Measurements from ENCODE around the gene NEGR1.

NEGR1 gene

GRCh38 chr1:72111662-72112061, 170.7 kb downstream of the NEGR1 start:
- DNase-seq, result no peak

GRCh38 chr1:72109916-72110315, 172.4 kb downstream of the NEGR1 start:
- no peak for DNase-seq

DNA sequence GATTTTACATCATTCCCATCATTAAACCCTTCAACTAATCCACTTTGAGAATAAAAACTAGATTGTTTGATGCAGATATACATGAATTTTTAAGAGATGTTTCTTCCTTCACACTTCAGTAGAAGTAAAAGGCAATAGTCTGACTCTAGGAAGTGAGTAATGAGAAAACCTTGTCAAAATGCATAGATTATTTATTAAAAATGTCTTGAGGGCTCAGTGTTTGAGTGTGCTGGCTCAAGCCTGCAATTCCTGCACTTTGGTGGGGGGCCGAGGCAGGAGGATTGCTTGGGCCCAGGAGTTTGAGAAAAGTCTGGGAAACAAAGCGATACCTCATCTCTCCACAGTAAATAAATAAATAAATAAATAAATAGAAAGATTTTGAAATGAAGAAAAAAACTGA, 177.1 kb downstream of the NEGR1 start:
- DNase-seq, result no peak

- DNase-seq, result no peak
These were observed 180.3 kb downstream of the NEGR1 start for GRCh38 chr1:72101840-72102632.

DNA sequence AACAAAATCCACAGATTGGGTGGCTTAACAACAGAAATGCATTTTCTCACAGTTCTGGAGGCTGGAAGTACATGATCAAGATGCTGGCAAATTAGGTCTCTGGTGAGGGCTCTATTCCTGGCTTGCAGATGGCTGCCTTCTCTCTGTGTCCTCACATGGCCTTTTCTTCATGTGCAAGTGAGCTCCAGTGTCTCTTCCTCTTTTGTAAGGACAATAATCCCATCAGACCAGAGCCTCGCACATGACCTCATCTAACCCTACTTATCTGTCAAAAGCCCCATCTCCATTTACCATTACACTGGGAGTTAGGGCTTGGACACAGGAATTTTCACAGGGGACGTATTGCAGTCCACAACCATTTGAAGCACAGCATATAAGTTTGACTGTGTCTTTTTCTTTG, 181.6 kb downstream of the NEGR1 start:
- DNase-seq, result no peak

DNA sequence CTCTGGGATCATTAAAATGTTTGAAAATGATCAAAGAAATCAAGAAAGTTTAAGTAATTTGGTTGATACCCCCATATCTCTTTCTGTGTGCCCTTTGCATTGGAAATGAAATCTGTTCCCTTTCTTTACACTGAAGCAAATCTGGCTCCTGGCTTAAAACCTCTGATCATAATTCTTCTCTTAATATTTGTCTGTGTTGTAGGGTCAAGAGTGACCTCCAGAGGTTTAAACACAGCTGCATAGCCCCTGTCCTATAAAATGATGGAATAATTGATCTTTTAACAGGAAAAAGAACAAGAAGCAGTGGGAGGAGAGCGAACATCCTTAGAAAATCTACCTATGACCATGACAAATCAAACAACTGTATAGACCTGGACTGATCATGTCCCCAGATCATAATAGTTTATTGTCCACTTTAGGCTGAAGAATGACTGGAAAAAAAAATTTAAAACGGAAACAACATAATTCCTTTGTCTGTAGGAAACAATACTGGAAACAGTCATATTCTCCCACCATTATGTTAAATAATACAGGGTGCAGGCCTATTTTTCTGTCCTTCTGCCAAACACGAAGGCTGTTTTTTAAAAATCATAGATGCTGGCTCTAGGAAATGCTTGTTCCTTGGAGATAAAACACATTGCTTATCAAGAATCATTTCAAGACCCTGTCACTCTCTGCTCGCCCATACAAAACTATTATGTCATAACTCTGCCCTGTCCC, 184.3 kb downstream of the NEGR1 start:
- DNase-seq, result no peak

DNA sequence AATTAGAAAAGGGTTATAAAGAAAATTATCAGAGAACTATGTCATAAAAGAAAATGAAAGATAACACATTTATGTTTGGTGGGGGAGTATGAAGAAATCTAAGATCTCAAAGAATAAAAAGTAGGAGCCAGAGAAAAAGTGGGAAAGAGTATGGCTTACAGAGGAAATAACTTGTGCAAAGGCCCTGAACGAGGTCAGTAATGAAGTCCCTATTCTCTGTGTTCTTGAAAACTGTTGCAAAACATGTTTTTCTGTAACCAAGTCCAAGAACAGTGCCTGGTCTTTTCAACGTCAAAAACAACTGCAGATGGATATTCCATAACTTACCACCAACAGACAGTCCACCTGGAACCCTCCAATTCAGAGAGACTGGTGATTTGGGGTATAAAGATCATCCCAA, 188.1 kb downstream of the NEGR1 start:
- DNase-seq, result no peak

DNA sequence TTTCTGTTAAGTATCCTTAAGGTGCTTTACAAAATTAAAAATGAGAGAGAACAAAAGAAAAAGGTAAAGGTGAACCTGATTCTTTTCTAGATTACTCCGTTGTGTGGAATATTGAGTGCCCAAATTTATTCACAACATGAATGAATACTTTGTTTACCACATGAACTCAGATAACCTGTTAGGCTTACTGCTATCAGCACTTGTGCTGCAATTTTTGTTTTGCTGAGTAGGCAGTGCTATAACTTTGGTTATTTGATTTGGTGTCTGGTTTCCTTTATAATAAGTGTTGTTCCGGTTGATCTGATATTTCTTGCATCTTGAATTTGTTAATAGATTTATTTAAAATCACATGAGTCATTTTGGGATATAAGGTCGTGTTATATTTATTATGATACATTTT, 195.9 kb downstream of the NEGR1 start:
- no peak for DNase-seq

GRCh38 chr1:72075425-72075824, 206.9 kb downstream of the NEGR1 start:
- DNase-seq, result no peak

GRCh38 chr1:72066431-72066830, 215.9 kb downstream of the NEGR1 start:
- DNase-seq, result no peak

GRCh38 chr1:72064196-72065075, 217.9 kb downstream of the NEGR1 start:
- no peak for DNase-seq

GRCh38 chr1:72063364-72064044, 218.8 kb downstream of the NEGR1 start:
- DNase-seq, result no peak

DNA sequence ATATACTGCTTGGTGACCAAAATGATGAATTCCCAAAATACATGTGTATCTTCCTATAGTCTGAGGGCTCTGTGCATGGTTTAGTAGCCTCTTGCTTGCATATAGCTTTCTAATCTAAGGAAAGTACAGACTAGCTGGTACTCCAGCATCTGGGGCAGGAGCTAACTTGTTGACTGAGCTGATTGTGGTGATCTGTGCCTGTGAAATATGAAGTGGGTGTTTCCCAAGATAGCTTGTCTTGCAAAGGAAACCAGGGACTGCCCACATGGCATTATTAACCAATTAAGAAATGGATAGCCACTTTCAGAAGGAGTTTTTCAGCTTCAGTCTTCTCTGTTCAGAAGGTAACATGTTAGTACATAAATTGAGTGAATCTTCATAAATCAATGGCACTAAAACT, 219.8 kb downstream of the NEGR1 start:
- DNase-seq, result no peak

DNA sequence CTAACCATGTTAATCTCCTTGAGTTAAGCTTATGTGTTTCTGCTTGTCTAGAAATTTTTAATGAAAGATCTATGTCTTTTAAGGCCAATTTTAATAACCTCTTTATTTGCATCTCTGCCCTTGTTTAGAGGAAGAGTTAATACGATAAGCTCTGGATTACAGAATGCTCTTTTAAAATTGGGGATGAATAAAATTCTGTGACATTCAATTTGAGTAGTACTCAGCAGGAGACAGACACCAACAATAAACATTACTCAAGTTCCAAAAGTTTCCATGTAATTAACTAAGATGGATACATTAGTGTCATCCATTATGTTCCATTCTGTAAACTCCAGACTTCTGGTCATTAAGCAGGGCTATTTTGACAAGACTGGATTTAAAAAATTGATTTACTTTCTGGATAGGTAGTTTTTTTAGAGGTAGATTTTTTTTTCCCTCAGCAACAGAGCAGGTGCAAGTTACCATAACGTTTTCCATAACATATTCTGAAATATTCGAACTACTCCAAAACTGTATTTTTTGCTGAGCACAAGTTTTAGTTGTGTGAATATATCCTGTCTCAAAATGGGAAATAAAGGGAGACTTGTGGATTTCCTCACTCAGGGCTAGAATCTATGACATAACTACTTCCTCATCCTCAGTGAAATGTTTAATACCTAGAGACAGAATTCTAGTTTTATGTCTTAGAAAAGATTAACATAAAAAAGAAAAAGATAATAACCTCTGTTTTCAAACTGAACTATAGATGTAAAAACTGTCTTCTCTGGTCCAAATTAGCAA, 221.7 kb downstream of the NEGR1 start:
- no peak for DNase-seq

- DNase-seq, result no peak
These were observed 225.8 kb downstream of the NEGR1 start for GRCh38 chr1:72056516-72056915.

GRCh38 chr1:72051538-72051937, 230.8 kb downstream of the NEGR1 start:
- no peak for DNase-seq

- DNase-seq, result no peak
These were observed 231.8 kb downstream of the NEGR1 start for GRCh38 chr1:72050551-72050950.

DNA sequence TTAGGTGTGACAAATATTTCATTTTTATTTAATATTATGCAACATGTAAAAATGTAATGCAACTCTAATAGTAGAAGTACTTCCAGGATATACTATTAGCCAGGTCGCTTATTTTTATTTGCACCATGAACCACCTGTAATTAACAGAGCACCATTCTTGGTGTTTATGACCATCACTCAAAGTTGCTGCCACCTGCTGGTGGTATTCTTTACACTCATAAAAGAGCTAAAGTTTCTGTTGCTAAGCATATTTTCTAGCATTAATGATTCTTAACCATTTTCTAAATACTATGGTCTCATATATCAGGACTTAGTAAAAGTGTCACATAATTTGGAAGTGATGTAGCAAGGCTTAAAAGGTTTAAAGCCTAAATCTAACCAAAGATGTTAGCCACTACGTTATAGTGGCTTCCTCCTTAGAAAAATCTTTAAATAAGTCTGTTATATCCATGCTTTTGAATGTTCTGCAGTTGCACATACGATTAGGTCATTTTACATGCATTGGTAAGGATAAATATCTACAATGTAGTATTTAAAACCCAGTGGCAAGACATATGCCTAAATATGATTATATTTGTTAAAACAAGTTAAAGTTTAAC, 244.5 kb downstream of the NEGR1 start:
- DNase-seq, result peak; percentile 25

- DNase-seq, result no peak
These were observed 247.5 kb downstream of the NEGR1 start for GRCh38 chr1:72034827-72035226.

GRCh38 chr1:72023063-72023930, 259.0 kb downstream of the NEGR1 start:
- no peak for DNase-seq

- no peak for DNase-seq
These were observed 263.8 kb downstream of the NEGR1 start for GRCh38 chr1:72018562-72018961.
